A549 (cell line): ENCODE measurements around the gene ATF2. TPM values are rescaled to one million over a fixed set of nuclear protein-coding genes. Genes with fewer than 3 reads are reported as not detected.

Experiments
- ATAC-seq, 2 experiments: fragments of 200-7000 bp in 1 of 2; fragments of >200 bp in 1 of 2; cut with Nextera tagmentation in 1 of 2; cut with Tn5 transposase in 1 of 2; 3 replicates each; pipeline versions ENCODE4 v1.8.0 to v1.9.1; 2018 to 2020; ENCODE audit warnings: mild to moderate bottlenecking in 1 of 2, moderate library complexity in 1 of 2
- CTCF ChIA-PET: fragments of 300-600 bp; sonication (Branson Sonifier 250); formaldehyde crosslinking; extraction: SDS; loops from one replicate; lab custom pipeline; 2021; ENCODE audit warnings: antibody characterized with exemption, inconsistent platforms; lab: Yijun Ruan, JAX
- POLR2A ChIA-PET: fragments of 350-600 bp; formaldehyde crosslinking; extraction: SDS; loops from one replicate; lab custom pipeline; 2021; ENCODE audit warnings: antibody characterized with exemption, inconsistent platforms; lab: Yijun Ruan, JAX
- DNase-seq, 2 experiments: peaks; one replicate each; pipeline versions ENCODE4 v3.0.0 to v3.0.0-alpha.2; 2011 to 2016; ENCODE audit warnings: low read depth in 1 of 2, low spot score in 1 of 2
- FAIRE-seq: peaks from 2 replicates; lab custom pipeline; 2011; peaks lifted over from hg19 to GRCh38; lab: Jason Lieb, UNC
- H3K27ac ChIP-seq, 2 experiments: fragments of >200 bp; sonication (Bioruptor Twin); formaldehyde crosslinking; 3 replicates each; pipeline ENCODE4 v1.5.1; 2016 to 2017
- H3K4me1 ChIP-seq: fragments of >200 bp; sonication (Bioruptor Twin); formaldehyde crosslinking; 3 replicates; pipeline ENCODE4 v1.6.1; 2016
- H3K4me2 ChIP-seq: fragments of >200 bp; sonication (Bioruptor Twin); formaldehyde crosslinking; 3 replicates; pipeline ENCODE4 v1.6.1; 2016
- H3K4me3 ChIP-seq: fragments of >200 bp; sonication (Bioruptor Twin); formaldehyde crosslinking; 3 replicates; pipeline ENCODE4 v1.5.1; 2016
- H3K9me3 ChIP-seq: fragments of >200 bp; sonication (Bioruptor Twin); formaldehyde crosslinking; 3 replicates; pipeline ENCODE4 v1.6.1; 2016
- BCL3 ChIP-seq: fragments of >200 bp; sonication (Bioruptor Twin); formaldehyde crosslinking; IDR thresholded peaks from 3 replicates; pipeline ENCODE4 v1.6.1; 2016
- BHLHE40 ChIP-seq: IDR thresholded peaks from 2 replicates; pipeline ENCODE4 v1.6.1; 2012; ENCODE audit warnings: low read depth, low read length, inconsistent platforms
- CBX8 ChIP-seq: fragments of 200-600 bp; sonication (generic); IDR thresholded peaks from 2 replicates; pipeline ENCODE4 v1.6.1; 2016
- CEBPB ChIP-seq, 2 experiments: fragments of >200 bp in 1 of 2; sonication (Bioruptor Twin) in 1 of 2; formaldehyde crosslinking in 1 of 2; IDR thresholded peaks; 2 replicates each; pipeline ENCODE4 v1.6.1; 2012 to 2016
- CHD2 ChIP-seq: fragments of 150-350 bp; IDR thresholded peaks from 2 replicates; pipeline ENCODE4 v1.6.1; 2014; ENCODE audit warnings: low read length; ENCODE audit not compliant: partially characterized antibody
- E2F6 ChIP-seq: IDR thresholded peaks from 2 replicates; pipeline ENCODE4 v1.6.1; 2012; ENCODE audit warnings: low read depth, borderline replicate concordance
- ELK1 ChIP-seq: fragments of 150-350 bp; IDR thresholded peaks from 2 replicates; pipeline ENCODE4 v1.6.1; 2014; ENCODE audit warnings: low read depth, mild to moderate bottlenecking, low read length
- EP300 ChIP-seq, 2 experiments: fragments of >200 bp; sonication (Bioruptor Twin); formaldehyde crosslinking; IDR thresholded peaks; 2 replicates in 1 of 2; 3 replicates in 1 of 2; pipeline ENCODE4 v1.6.1; 2016 to 2017
- ESRRA ChIP-seq: fragments of 150-350 bp; IDR thresholded peaks from 2 replicates; pipeline ENCODE4 v1.6.1; 2014; ENCODE audit warnings: mild to moderate bottlenecking, low read length, borderline replicate concordance
- FOSL2 ChIP-seq, 2 experiments: fragments of 450-650 bp in 1 of 2; fragments of >200 bp in 1 of 2; sonication (Bioruptor Twin) in 1 of 2; formaldehyde crosslinking; IDR thresholded peaks; 2 replicates each; pipeline versions ENCODE4 v1.5.0 to v1.6.1; 2016 to 2020; ENCODE audit warnings: mild to moderate bottlenecking in 1 of 2, moderate library complexity in 1 of 2
- HES2 ChIP-seq: fragments of >200 bp; sonication (Bioruptor Twin); formaldehyde crosslinking; IDR thresholded peaks from 2 replicates; pipeline ENCODE4 v1.6.1; 2016
- HEYL ChIP-seq: fragments of 250-450 bp; sonication (Bioruptor Pico); IDR thresholded peaks from 2 replicates; pipeline ENCODE4 v1.8.0; 2021; ENCODE audit warnings: mild to moderate bottlenecking, moderate library complexity
- JUN ChIP-seq, 2 experiments: fragments of >200 bp; sonication (Bioruptor Twin); formaldehyde crosslinking; IDR thresholded peaks; 2 replicates in 1 of 2; 3 replicates in 1 of 2; pipeline ENCODE4 v1.6.1; 2016 to 2017
- JUNB ChIP-seq: fragments of >200 bp; sonication (Bioruptor Twin); formaldehyde crosslinking; IDR thresholded peaks from 2 replicates; pipeline ENCODE4 v1.6.1; 2016
- KDM5A ChIP-seq: fragments of 200-600 bp; sonication (generic); IDR thresholded peaks from 2 replicates; pipeline ENCODE4 v1.6.1; 2016; ENCODE audit warnings: antibody characterized with exemption, mild to moderate bottlenecking
- MAFK ChIP-seq: fragments of 450-650 bp; IDR thresholded peaks from 2 replicates; pipeline ENCODE4 v1.6.1; 2014; ENCODE audit not compliant: partially characterized antibody
- MAX ChIP-seq: IDR thresholded peaks from 2 replicates; pipeline ENCODE4 v1.6.1; 2012
- NFE2L2 ChIP-seq: fragments of 150-350 bp; conservative IDR thresholded peaks from 2 replicates; pipeline ENCODE4 v1.6.1; 2014; ENCODE audit warnings: low read length
- RARB ChIP-seq: fragments of 250-450 bp; sonication (Bioruptor Pico); IDR thresholded peaks from 2 replicates; pipeline ENCODE4 v1.8.0; 2021; ENCODE audit warnings: mild to moderate bottlenecking, moderate library complexity
- RCOR1 ChIP-seq: fragments of 150-350 bp; IDR thresholded peaks from 2 replicates; pipeline ENCODE4 v1.6.1; 2014; ENCODE audit warnings: antibody characterized with exemption, low read length, low read depth
- REST ChIP-seq: fragments of 200-600 bp; sonication (generic); IDR thresholded peaks from 2 replicates; pipeline ENCODE4 v1.6.1; 2016; ENCODE audit warnings: antibody characterized with exemption, mild to moderate bottlenecking, moderate library complexity
- RFX5 ChIP-seq: fragments of 450-650 bp; IDR thresholded peaks from 2 replicates; pipeline ENCODE4 v1.7.1; 2014; ENCODE audit warnings: antibody characterized with exemption, mild to moderate bottlenecking, moderate library complexity
- RNF2 ChIP-seq: fragments of 200-600 bp; sonication (generic); IDR thresholded peaks from 2 replicates; pipeline ENCODE4 v1.6.1; 2016; ENCODE audit warnings: low read depth, mild to moderate bottlenecking, antibody characterized with exemption, moderate library complexity, borderline replicate concordance
- TFCP2L1 ChIP-seq: fragments of 250-450 bp; sonication (Bioruptor Pico); IDR thresholded peaks from 2 replicates; pipeline ENCODE4 v1.5.0; 2021; ENCODE audit warnings: mild to moderate bottlenecking
- TP53 ChIP-seq: fragments of 250-450 bp; sonication (Bioruptor Pico); IDR thresholded peaks from 2 replicates; pipeline ENCODE4 v1.5.0; 2021; ENCODE audit warnings: mild to moderate bottlenecking, moderate library complexity
- ZNF302 ChIP-seq: fragments of 250-450 bp; sonication (Bioruptor Pico); IDR thresholded peaks from 2 replicates; pipeline ENCODE4 v1.9.0; 2021; ENCODE audit warnings: inconsistent platforms, mild to moderate bottlenecking, moderate library complexity
- WGBS: methylation state at CpG from one replicate; pipeline ENCODE4 v1.1.6; 2017; ENCODE audit errors: missing lambda C conversion rate; 5-methylcytosine and 5-hydroxymethylcytosine counted together
- polyA plus RNA-seq, 4 experiments: library from polyadenylated mRNA; depleted of rRNA in 3 of 4; stranded (reverse); fragments of >200 nt; fragmentation: RNase III in 1 of 4; extraction: RNeasy Plus Mini Kit Qiagen cat#74134 plus additional on column Dnase treatment in 1 of 4; gene quantifications; 2 replicates in 3 of 4; 3 replicates in 1 of 4; pipeline ENCODE4 v1.2.3, GENCODE V29; 2011 to 2017

The ATF2 gene
- polyA plus RNA-seq, 2 of the 4 experiments (the other 2 are of a cell fraction) = 18.9 to 67.4 TPM

- DNase-seq = no peak
- 96% methylated on average over 4 of the region's 4 CpGs for WGBS
- TF ChIP-seq MAFK (no peak), ZNF302 (CRISPR knock-in tag) (no peak), HES2 (no peak), BHLHE40 (no peak), MAX (no peak), RFX5 (no peak), FOSL2 (IDR thresholded peaks at IDR 0.05) (no peak), FOSL2 (CRISPR knock-in tag; IDR thresholded peaks at IDR 0.05) (no peak), ESRRA (no peak), ELK1 (no peak), E2F6 (no peak), TP53 (CRISPR knock-in tag) (no peak), RNF2 (no peak), CHD2 (no peak), JUNB (no peak), CBX8 (no peak), NFE2L2 (no peak), HEYL (no peak)
- ChIA-PET CTCF (interaction anchor here (1.3 kb wide), 1 partner anchor 18 kb away, joined by 3 read pairs; no protein-coding TSS in a partner anchor), POLR2A (no interaction called here)
- H3K4me2 ChIP-seq = no peak overlapping the region
- ATAC-seq = no peak
- no peaks in the 10 kb centered on the region for H3K9me3 ChIP-seq
- no peak overlapping the region for H3K4me3 ChIP-seq
- H3K27ac ChIP-seq = no peak overlapping the region
- no peak for FAIRE-seq
- H3K4me1 ChIP-seq = no peaks in the 10 kb centered on the region
These were observed 113.7 kb downstream of the ATF2 start for GRCh38 chr2:175054340-175054739.

- Histone ChIP-seq H3K27ac (no peak overlapping the region), H3K4me3 (no peak overlapping the region), H3K9me3 (no peaks in the 10 kb centered on the region), H3K4me1 (no peaks in the 10 kb centered on the region), H3K4me2 (no peak overlapping the region)
- no peak for DNase-seq
- no peak for TF ChIP-seq ZNF302 (CRISPR knock-in tag)
- TF ChIP-seq TP53 (CRISPR knock-in tag) = no peak
- no peak for TF ChIP-seq TFCP2L1
- TF ChIP-seq RARB (CRISPR knock-in tag) = no peak
- TF ChIP-seq HEYL = no peak
- POLR2A ChIA-PET = no interaction called here
- FAIRE-seq = no peak
- ATAC-seq = no peak
- CTCF ChIA-PET = interaction anchor here (0.8 to 1.4 kb wide), 6 partner anchors 9 to 1048 kb away, joined by 3 to 5 read pairs (median 4); no protein-coding TSS in a partner anchor
These were observed 118.3 kb downstream of the ATF2 start for GRCh38 chr2:175049661-175050060.

GRCh38 chr2:175048275-175048674, 119.7 kb downstream of the ATF2 start:
- ChIA-PET POLR2A (no interaction called here), CTCF (interaction anchor here (0.8 to 1.6 kb wide), 3 partner anchors 9 to 15 kb away, joined by 3 to 4 read pairs (median 3); no protein-coding TSS in a partner anchor)
- no peak overlapping the region for H3K4me2 ChIP-seq
- WGBS = 97% methylated on average over 2 of the region's 2 CpGs
- no peaks in the 10 kb centered on the region for H3K4me1 ChIP-seq
- DNase-seq (no peak), FAIRE-seq (no peak), ATAC-seq (no peak)
- H3K4me3 ChIP-seq = no peak overlapping the region
- H3K9me3 ChIP-seq = no peaks in the 10 kb centered on the region
- TF ChIP-seq EP300 (IDR thresholded peaks at IDR 0.05) = no peak
- TF ChIP-seq KDM5A = no peak
- TF ChIP-seq BCL3 = no peak
- no peak for TF ChIP-seq CEBPB (IDR thresholded peaks at IDR 0.05)
- TF ChIP-seq HES2 = no peak
- no peak for TF ChIP-seq REST
- no peak for TF ChIP-seq JUN (IDR thresholded peaks at IDR 0.05)
- no peak for TF ChIP-seq RCOR1
- TF ChIP-seq NFE2L2 = no peak
- H3K27ac ChIP-seq = no peak overlapping the region
